Measurements from ENCODE around the gene CEBPZOS. TPM values are rescaled to one million over a fixed set of nuclear protein-coding genes. Genes with fewer than 3 reads are reported as not detected.
A peak's percentile ranks its signal among the peaks of the same experiment; 100 is the strongest.

Gene CEBPZOS
- total RNA-seq, 4 donors from 2014 or later: 21.0 to 34.2 (median 29.3) TPM

DNA sequence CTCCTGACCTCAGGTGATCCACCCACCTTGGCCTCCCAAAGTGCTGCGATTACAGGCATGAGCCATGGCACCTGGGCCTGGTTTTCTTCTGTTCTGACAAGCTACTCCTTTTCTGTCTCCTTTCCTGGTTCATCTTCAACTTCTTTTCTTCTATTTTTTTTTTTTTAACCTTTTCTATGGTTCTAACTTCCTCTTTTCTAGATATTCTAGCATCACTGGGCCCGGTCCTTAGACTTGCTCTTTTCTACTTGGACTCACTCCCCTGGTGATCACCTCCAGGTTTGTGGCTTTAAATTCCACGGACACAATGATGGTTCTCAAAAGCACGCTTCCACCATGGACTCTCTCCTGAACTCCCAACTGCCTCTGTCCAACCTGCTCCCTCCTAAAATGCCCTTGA is 41.5 kb upstream of the CEBPZOS start:
- Histone ChIP-seq H3K27me3 (no peaks in the 10 kb centered on the region), H3K4me1 (peaks cover 4 to 11% of the 10 kb centered on the region in 2 donors), H3K27ac (no peak overlapping the region), H3K36me3 (no peaks in the 10 kb centered on the region), H3K9me3 (no peaks in the 10 kb centered on the region), H3K4me3 (replicated peaks in 1 of 3) (no peak overlapping the region)
- intact Hi-C loops (cut with DNase I): no loop called here
- no peak for DNase-seq
- WGBS, 2 donors: 94% methylated on average over 4 of the region's 4 CpGs
- TF ChIP-seq, protein P1, sequence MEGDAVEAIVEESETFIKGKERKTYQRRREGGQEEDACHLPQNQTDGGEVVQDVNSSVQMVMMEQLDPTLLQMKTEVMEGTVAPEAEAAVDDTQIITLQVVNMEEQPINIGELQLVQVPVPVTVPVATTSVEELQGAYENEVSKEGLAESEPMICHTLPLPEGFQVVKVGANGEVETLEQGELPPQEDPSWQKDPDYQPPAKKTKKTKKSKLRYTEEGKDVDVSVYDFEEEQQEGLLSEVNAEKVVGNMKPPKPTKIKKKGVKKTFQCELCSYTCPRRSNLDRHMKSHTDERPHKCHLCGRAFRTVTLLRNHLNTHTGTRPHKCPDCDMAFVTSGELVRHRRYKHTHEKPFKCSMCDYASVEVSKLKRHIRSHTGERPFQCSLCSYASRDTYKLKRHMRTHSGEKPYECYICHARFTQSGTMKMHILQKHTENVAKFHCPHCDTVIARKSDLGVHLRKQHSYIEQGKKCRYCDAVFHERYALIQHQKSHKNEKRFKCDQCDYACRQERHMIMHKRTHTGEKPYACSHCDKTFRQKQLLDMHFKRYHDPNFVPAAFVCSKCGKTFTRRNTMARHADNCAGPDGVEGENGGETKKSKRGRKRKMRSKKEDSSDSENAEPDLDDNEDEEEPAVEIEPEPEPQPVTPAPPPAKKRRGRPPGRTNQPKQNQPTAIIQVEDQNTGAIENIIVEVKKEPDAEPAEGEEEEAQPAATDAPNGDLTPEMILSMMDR (IDR thresholded peaks at IDR 0.05): no peak
- TF ChIP-seq POLR2A (IDR thresholded peaks at IDR 0.05): no peak

DNA sequence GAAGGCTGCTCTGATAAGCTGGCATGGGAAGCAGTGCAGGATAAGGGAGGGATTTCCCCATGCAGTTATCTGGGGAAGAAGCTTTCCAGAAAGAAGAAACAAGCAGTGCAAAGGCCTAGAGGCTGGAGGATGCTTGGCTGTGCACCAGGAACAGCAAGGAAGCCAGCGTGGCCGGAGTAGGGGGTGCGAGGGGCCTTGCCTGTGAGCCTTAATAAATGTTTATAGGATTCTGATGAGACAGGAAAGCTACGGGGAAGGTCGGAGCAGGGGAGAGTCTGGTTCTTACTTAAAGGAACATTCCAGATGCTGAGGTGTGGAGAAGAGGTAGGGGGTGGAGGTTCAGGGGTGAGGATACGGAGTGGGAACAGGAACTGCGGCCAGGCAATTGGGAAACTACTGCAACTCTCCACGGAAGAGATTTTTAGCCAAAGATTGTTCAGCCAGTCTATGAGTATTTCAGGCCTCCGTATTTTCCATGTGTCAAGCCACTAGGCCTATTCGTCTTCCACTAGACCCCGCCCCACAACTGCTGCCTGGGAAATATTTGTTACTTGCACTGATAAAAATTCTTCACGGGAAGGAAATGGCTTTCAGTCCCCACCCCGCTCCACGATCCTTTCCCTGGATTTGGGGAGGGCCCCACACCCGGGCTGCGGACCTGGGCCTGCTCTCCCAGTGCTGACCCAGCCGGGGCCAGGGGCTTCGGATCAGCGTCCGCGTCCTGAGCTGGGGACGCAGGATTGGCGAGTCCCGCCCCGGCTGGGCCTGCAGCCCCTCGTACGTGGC is 40.0 kb upstream of the CEBPZOS start:
- H3K4me1 ChIP-seq: peaks cover 4 to 11% of the 10 kb centered on the region in 2 donors
- no peaks in the 10 kb centered on the region for H3K9me3 ChIP-seq
- H3K27ac ChIP-seq: peak overlapping the region; percentile 79 to 93 (median 89)
- peak; percentile 54 to 63 for DNase-seq
- intact Hi-C loops (cut with DNase I): no loop called here
- peak overlapping the region; percentile 74 to 90 (median 86) for H3K4me3 ChIP-seq (replicated peaks in 1 of 3)
- WGBS, 2 donors: 0% methylated on average over 20 to 27 of the region's 27 CpGs
- no peaks in the 10 kb centered on the region for H3K36me3 ChIP-seq
- no peak for TF ChIP-seq POLR2A (IDR thresholded peaks at IDR 0.05)
- TF ChIP-seq, protein P1 (IDR thresholded peaks at IDR 0.05): no peak
- no peaks in the 10 kb centered on the region for H3K27me3 ChIP-seq

DNA sequence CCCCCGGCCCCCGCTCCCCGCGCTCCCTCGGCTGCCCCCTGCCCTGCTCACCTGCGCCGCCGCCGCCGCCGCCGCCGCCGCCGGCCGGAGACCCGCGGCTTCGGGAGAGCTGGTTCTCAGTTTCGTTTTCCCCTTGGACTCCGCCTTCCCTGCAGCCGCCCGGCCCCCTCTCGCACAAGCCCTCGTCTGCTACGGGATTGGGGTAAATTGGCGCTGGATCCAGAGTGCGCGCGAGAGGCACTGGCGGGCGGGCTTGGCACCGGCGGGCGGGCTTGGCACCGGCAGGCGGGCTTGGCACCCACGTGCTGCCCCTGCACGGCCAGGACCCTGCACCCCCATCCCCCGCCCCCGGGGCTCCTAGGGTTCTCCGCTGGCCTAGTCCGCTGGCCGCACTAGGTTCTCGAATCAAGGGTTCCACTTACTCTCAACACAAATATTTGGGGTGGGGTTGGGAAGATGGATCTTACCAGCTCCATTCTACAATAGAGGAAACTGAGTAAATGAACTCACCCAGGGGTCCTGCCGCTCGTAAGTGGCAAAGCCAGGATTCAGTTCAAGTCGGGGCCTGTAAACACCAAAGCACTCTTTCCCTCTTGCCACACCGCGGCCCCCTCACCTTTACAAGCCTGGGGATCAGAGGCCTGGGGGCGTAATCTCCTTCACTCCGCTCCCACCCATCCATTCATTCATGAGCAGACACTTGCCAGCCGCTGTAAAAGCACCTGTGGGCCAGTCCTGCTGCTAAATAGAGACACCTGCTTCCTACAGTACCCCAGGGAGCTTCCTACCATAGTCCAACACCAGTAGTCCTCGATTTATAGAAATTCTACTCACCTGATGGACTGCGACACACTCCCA is 39.2 kb upstream of the CEBPZOS start, which contains the start of gene EIF2AK2:
Gene EIF2AK2 (minus strand): TSS at position 124 of the 858 bp plus-strand sequence. CDS start 9,174 bp downstream, outside the sequence.
- Histone ChIP-seq H3K9me3 (no peaks in the 10 kb centered on the region), H3K36me3 (no peaks in the 10 kb centered on the region), H3K27ac (peak within 1 kb of the TSS; percentile 79 to 93 (median 89)), H3K4me1 (peaks cover 4 to 11% of the 10 kb centered on the region in 2 donors), H3K4me3 (replicated peaks in 1 of 3) (peak within 1 kb of the TSS; percentile 74 to 90 (median 86)), H3K27me3 (no peaks in the 10 kb centered on the region)
- TF ChIP-seq POLR2A (IDR thresholded peaks at IDR 0.05): peak in 1 of 2 donors; percentile 59
- TF ChIP-seq, protein P1 (IDR thresholded peaks at IDR 0.05): no peak
- DNase-seq: peak; percentile 89 to 90
- intact Hi-C loops (cut with DNase I): no loop called here
- 28% methylated on average over 18 to 19 of the region's 55 CpGs for WGBS, 2 donors

DNA sequence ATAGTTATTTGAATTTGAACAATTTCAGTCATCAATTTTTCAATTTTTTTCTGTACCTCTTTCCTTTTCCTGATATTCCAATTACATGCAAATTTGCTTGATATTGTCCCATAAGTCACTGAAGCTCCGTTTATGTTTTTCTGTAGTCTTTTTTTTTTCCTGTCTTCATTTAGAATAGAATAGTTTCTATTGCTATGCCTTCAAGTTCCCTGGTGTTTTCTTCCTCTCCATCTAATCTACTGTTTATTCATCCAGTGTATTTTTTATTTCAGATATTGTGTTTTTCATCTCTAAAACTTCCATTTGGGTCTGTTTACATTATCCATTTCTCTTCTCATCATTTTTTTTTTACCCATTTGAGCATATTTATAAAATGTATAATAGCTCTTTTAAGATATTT is 31.5 kb upstream of the CEBPZOS start:
- no peak overlapping the region for H3K27ac ChIP-seq
- no peaks in the 10 kb centered on the region for H3K4me1 ChIP-seq
- TF ChIP-seq, protein P1 (IDR thresholded peaks at IDR 0.05): no peak
- no peak for TF ChIP-seq POLR2A (IDR thresholded peaks at IDR 0.05)
- no peaks in the 10 kb centered on the region for H3K9me3 ChIP-seq
- no peak overlapping the region for H3K4me3 ChIP-seq (replicated peaks in 1 of 3)
- H3K27me3 ChIP-seq: no peaks in the 10 kb centered on the region
- intact Hi-C loops (cut with DNase I): no loop called here
- 93% methylated on average over 1 of the region's 1 CpG for WGBS, 2 donors
- DNase-seq: no peak
- H3K36me3 ChIP-seq: no peaks in the 10 kb centered on the region
